ENCODE measurements around the gene TUBAL3. TPM values are rescaled to one million over a fixed set of nuclear protein-coding genes. Genes with fewer than 3 reads are reported as not detected.

The TUBAL3 gene
- total RNA-seq, 2 donors from 2014 or later = 1.7 TPM; not detected in 1

GRCh38 chr10:5448333-5449001, 43.8 kb upstream of the TUBAL3 start:
- Histone ChIP-seq H3K9me3 (no peaks in the 10 kb centered on the region), H3K27ac (peak overlapping the region in 1 of 2 donors; percentile 58), H3K27me3 (no peaks in the 10 kb centered on the region), H3K4me3 (peak overlapping the region; percentile 43 to 46), H3K4me1 (no peaks in the 10 kb centered on the region), H3K36me3 (peaks cover 16% of the 10 kb centered on the region)
- no peak for TF ChIP-seq CTCF (IDR thresholded peaks at IDR 0.05)
- DNase-seq (ENCODE audit: low spot score) = no peak

- DNase-seq (ENCODE audit: low spot score) = no peak
- Histone ChIP-seq H3K4me1 (no peaks in the 10 kb centered on the region), H3K27me3 (no peaks in the 10 kb centered on the region), H3K36me3 (peaks cover 8% of the 10 kb centered on the region), H3K27ac (peak overlapping the region; percentile 35 to 58), H3K4me3 (peak overlapping the region; percentile 43 to 46), H3K9me3 (no peaks in the 10 kb centered on the region)
- no peak for TF ChIP-seq CTCF (IDR thresholded peaks at IDR 0.05)
Measured at GRCh38 chr10:5447611-5448071, 43.0 kb upstream of the TUBAL3 start.

- peak overlapping the region; percentile 43 to 46 for H3K4me3 ChIP-seq
- H3K27me3 ChIP-seq = no peaks in the 10 kb centered on the region
- TF ChIP-seq CTCF (IDR thresholded peaks at IDR 0.05) = no peak
- no peak for DNase-seq (ENCODE audit: low spot score)
- H3K36me3 ChIP-seq = peaks cover 2% of the 10 kb centered on the region
- no peaks in the 10 kb centered on the region for H3K9me3 ChIP-seq
- peak overlapping the region; percentile 22 to 58 for H3K27ac ChIP-seq
- H3K4me1 ChIP-seq = no peaks in the 10 kb centered on the region
Measured at GRCh38 chr10:5447056-5447455, 42.4 kb upstream of the TUBAL3 start.

GRCh38 chr10:5446390-5446926, 41.8 kb upstream of the TUBAL3 start:
- Histone ChIP-seq H3K27me3 (no peaks in the 10 kb centered on the region), H3K9me3 (no peaks in the 10 kb centered on the region), H3K27ac (peak overlapping the region; percentile 22 to 58), H3K4me3 (peak overlapping the region; percentile 43 to 46), H3K4me1 (no peaks in the 10 kb centered on the region), H3K36me3 (no peaks in the 10 kb centered on the region)
- DNase-seq (ENCODE audit: low spot score) = peak; percentile 96
- no peak for TF ChIP-seq CTCF (IDR thresholded peaks at IDR 0.05)

GRCh38 chr10:5445006-5445405, 40.4 kb upstream of the TUBAL3 start:
- Histone ChIP-seq H3K27ac (no peak overlapping the region), H3K27me3 (no peaks in the 10 kb centered on the region), H3K36me3 (no peaks in the 10 kb centered on the region), H3K9me3 (no peaks in the 10 kb centered on the region), H3K4me3 (no peak overlapping the region), H3K4me1 (no peaks in the 10 kb centered on the region)
- no peak for TF ChIP-seq CTCF (IDR thresholded peaks at IDR 0.05)
- no peak for DNase-seq (ENCODE audit: low spot score)

Measured in right atrium auricular region (tissue), 2 donors.